Liver (tissue), 9 donors: ENCODE measurements around the gene AGPAT3. TPM values are rescaled to one million over a fixed set of nuclear protein-coding genes. Genes with fewer than 3 reads are reported as not detected.

Source experiments
- DNase-seq: peaks from one replicate; pipeline ENCODE4 v3.0.0-alpha.2; 2017; ENCODE audit warnings: low spot score
- H3K27ac ChIP-seq, 2 donors: one replicate each; pipeline ENCODE4 v1.7.0; 2013; ENCODE audit warnings: inconsistent platforms in 2 of 2, low read length in 2 of 2, control low read depth in 1 of 2, low read depth in 1 of 2, mild to moderate bottlenecking in 1 of 2
- H3K27me3 ChIP-seq, 4 donors: one replicate each; pipeline versions ENCODE4 v1.6.1 to v1.7.0; 2013; ENCODE audit warnings: low read length in 3 of 4, inconsistent platforms in 1 of 4, mild to moderate bottlenecking in 1 of 4, moderate library complexity in 1 of 4; ENCODE audit not compliant: control insufficient read depth in 4 of 4, insufficient read depth in 4 of 4
- H3K36me3 ChIP-seq, 4 donors: one replicate each; pipeline versions ENCODE4 v1.6.1 to v1.7.0; 2013; ENCODE audit warnings: low read length in 3 of 4, mild to moderate bottlenecking in 3 of 4, low read depth in 1 of 4, moderate library complexity in 1 of 4; ENCODE audit not compliant: control insufficient read depth in 4 of 4, insufficient read depth in 3 of 4
- H3K4me1 ChIP-seq, 4 donors: one replicate each; pipeline versions ENCODE4 v1.6.1 to v1.7.0; 2013; ENCODE audit warnings: low read length in 3 of 4, mild to moderate bottlenecking in 3 of 4, moderate library complexity in 1 of 4; ENCODE audit not compliant: control insufficient read depth in 4 of 4, insufficient read depth in 4 of 4
- H3K4me3 ChIP-seq, 3 donors: one replicate each; pipeline versions ENCODE4 v1.6.1 to v1.7.0; 2013; ENCODE audit warnings: low read length in 3 of 3, control low read depth in 1 of 3, low read depth in 1 of 3, mild to moderate bottlenecking in 1 of 3
- H3K9ac ChIP-seq, 2 donors: one replicate each; pipeline ENCODE4 v1.7.0; 2013; ENCODE audit warnings: low read length in 2 of 2, mild to moderate bottlenecking in 2 of 2, moderate library complexity in 2 of 2, control low read depth in 1 of 2, low read depth in 1 of 2
- H3K9me3 ChIP-seq, 4 donors: one replicate each; pipeline versions ENCODE4 v1.6.1 to v1.7.0; 2013; ENCODE audit warnings: low read length in 3 of 4; ENCODE audit not compliant: control insufficient read depth in 4 of 4
- EGR1 ChIP-seq, 2 donors: IDR thresholded peaks; 2 replicates each; pipeline ENCODE4 v1.6.1; 2016 to 2018; ENCODE audit warnings: antibody characterized with exemption in 2 of 2, low read depth in 2 of 2
- FOXA1 ChIP-seq: IDR thresholded peaks from 2 replicates; pipeline ENCODE4 v1.6.1; 2016; ENCODE audit warnings: antibody characterized with exemption
- FOXA2 ChIP-seq: IDR thresholded peaks from 2 replicates; pipeline ENCODE4 v1.6.1; 2016; ENCODE audit warnings: antibody characterized with exemption
- GABPA ChIP-seq, 2 donors: IDR thresholded peaks in 1 of 2; conservative IDR thresholded peaks in 1 of 2; 2 replicates each; pipeline ENCODE4 v1.6.1; 2016; ENCODE audit warnings: antibody characterized with exemption in 2 of 2, mild to moderate bottlenecking in 1 of 2, moderate library complexity in 1 of 2
- HNF4A ChIP-seq, 2 donors: conservative IDR thresholded peaks; 2 replicates each; pipeline ENCODE4 v1.6.1; 2016; ENCODE audit warnings: antibody characterized with exemption in 2 of 2, mild to moderate bottlenecking in 2 of 2
- HNF4G ChIP-seq: IDR thresholded peaks from 2 replicates; pipeline ENCODE4 v1.6.1; 2016; ENCODE audit warnings: antibody characterized with exemption
- JUND ChIP-seq, 2 donors: IDR thresholded peaks; 2 replicates each; pipeline ENCODE4 v1.6.1; 2016; ENCODE audit warnings: antibody characterized with exemption in 2 of 2
- NR2F2 ChIP-seq: IDR thresholded peaks from 2 replicates; pipeline ENCODE4 v1.6.1; 2016; ENCODE audit warnings: antibody characterized with exemption
- RAD21 ChIP-seq, 2 donors: IDR thresholded peaks; 2 replicates each; pipeline ENCODE4 v1.6.1; 2016; ENCODE audit warnings: antibody characterized with exemption in 2 of 2, mild to moderate bottlenecking in 2 of 2
- RXRA ChIP-seq, 2 donors: IDR thresholded peaks; 2 replicates each; pipeline ENCODE4 v1.6.1; 2017 to 2018; ENCODE audit warnings: antibody characterized with exemption in 2 of 2, mild to moderate bottlenecking in 1 of 2
- SP1 ChIP-seq: IDR thresholded peaks from 2 replicates; pipeline ENCODE4 v1.6.1; 2018; ENCODE audit warnings: antibody characterized with exemption, mild to moderate bottlenecking
- TAF1 ChIP-seq: conservative IDR thresholded peaks from 2 replicates; pipeline ENCODE4 v1.6.1; 2016; ENCODE audit warnings: antibody characterized with exemption, mild to moderate bottlenecking
- YY1 ChIP-seq: IDR thresholded peaks from 2 replicates; pipeline ENCODE4 v1.6.1; 2016; ENCODE audit warnings: antibody characterized with exemption, mild to moderate bottlenecking
- WGBS: extraction: QIAGEN DNeasy Blood & Tissue Kit; methylation state at CpG from one replicate; pipeline ENCODE4 v1.1.7; 2013; 5-methylcytosine and 5-hydroxymethylcytosine counted together
- polyA plus RNA-seq, 2 donors: library from polyadenylated mRNA; stranded (reverse) in 1 of 2; unstranded in 1 of 2; fragments of 200-250 nt in 1 of 2; fragments of >200 nt in 1 of 2; fragmentation: Nextera tagmentation in 1 of 2; extraction: Ambion mirVana in 1 of 2; gene quantifications; one replicate each; pipeline versions ENCODE4 v1.2.1 to v1.2.3, GENCODE V29; 2013 to 2015
- total RNA-seq, 2 donors: library from RNA; depleted of rRNA; stranded (reverse); fragments of >200 nt; gene quantifications; one replicate each; pipeline ENCODE4 v1.2.3, GENCODE V29; 2014
- TF ChIP-seq, protein P1 (sequence below): IDR thresholded peaks from 2 replicates; pipeline ENCODE4 v1.6.1; 2016; ENCODE audit warnings: antibody characterized with exemption
- TF ChIP-seq, protein P2 (sequence below): fragments of 150-350 bp; IDR thresholded peaks from 2 replicates; pipeline ENCODE4 v1.5.1; 2017; ENCODE audit warnings: improper control_type of control experiment, low read depth, low read length; ENCODE audit not compliant: missing input control
- TF ChIP-seq, protein P3 (sequence below): IDR thresholded peaks from 2 replicates; pipeline ENCODE4 v1.6.1; 2016; ENCODE audit warnings: antibody characterized with exemption
- TF ChIP-seq, protein P4 (sequence below): IDR thresholded peaks from 2 replicates; pipeline ENCODE4 v1.6.1; 2016; ENCODE audit warnings: antibody characterized with exemption
- TF ChIP-seq, protein P5 (sequence below): IDR thresholded peaks from 2 replicates; pipeline ENCODE4 v1.6.1; 2016; ENCODE audit warnings: antibody characterized with exemption, mild to moderate bottlenecking
- donor health status: healthy.
- donor health status: healthy.
- donor health status: healthy.
- donor health status: healthy.
- donor health status: healthy.

The AGPAT3 gene
- total and polyA plus RNA-seq, 4 donors: 32.3 to 148 (median 59.8) TPM

DNA sequence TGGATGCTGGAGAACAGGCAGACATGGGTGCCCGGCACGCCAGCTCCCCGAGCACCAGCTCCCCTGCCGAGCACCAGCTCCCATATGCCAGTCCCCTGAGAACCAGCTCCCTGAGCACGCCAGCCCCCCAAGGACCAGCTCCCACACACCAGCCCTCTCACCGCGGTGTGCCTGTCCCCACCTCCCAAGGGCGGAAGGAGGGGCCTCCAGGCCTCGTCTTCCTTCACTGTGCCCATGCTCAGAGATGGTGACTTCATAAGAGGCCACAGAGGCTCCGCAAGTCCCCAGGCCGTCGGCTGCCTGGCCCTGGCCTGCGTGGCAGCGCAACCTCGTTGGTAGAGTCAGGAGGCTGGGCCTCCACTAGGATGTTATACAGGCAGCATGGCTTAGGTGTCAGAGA, 69.1 kb downstream of the AGPAT3 start (continued):
- TF ChIP-seq, protein P1, sequence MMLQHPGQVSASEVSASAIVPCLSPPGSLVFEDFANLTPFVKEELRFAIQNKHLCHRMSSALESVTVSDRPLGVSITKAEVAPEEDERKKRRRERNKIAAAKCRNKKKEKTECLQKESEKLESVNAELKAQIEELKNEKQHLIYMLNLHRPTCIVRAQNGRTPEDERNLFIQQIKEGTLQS: no peak
- TF ChIP-seq JUND (IDR thresholded peaks at IDR 0.05): no peak
- no peak for TF ChIP-seq FOXA2
- no peak for TF ChIP-seq TAF1
- no peak for TF ChIP-seq HNF4G
- TF ChIP-seq, protein P2, sequence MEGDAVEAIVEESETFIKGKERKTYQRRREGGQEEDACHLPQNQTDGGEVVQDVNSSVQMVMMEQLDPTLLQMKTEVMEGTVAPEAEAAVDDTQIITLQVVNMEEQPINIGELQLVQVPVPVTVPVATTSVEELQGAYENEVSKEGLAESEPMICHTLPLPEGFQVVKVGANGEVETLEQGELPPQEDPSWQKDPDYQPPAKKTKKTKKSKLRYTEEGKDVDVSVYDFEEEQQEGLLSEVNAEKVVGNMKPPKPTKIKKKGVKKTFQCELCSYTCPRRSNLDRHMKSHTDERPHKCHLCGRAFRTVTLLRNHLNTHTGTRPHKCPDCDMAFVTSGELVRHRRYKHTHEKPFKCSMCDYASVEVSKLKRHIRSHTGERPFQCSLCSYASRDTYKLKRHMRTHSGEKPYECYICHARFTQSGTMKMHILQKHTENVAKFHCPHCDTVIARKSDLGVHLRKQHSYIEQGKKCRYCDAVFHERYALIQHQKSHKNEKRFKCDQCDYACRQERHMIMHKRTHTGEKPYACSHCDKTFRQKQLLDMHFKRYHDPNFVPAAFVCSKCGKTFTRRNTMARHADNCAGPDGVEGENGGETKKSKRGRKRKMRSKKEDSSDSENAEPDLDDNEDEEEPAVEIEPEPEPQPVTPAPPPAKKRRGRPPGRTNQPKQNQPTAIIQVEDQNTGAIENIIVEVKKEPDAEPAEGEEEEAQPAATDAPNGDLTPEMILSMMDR: no peak
- no peak for TF ChIP-seq RAD21 (IDR thresholded peaks at IDR 0.05)
- TF ChIP-seq HNF4A (conservative IDR thresholded peaks at IDR 0.05): no peak
- no peak for TF ChIP-seq RXRA (IDR thresholded peaks at IDR 0.05)

DNA sequence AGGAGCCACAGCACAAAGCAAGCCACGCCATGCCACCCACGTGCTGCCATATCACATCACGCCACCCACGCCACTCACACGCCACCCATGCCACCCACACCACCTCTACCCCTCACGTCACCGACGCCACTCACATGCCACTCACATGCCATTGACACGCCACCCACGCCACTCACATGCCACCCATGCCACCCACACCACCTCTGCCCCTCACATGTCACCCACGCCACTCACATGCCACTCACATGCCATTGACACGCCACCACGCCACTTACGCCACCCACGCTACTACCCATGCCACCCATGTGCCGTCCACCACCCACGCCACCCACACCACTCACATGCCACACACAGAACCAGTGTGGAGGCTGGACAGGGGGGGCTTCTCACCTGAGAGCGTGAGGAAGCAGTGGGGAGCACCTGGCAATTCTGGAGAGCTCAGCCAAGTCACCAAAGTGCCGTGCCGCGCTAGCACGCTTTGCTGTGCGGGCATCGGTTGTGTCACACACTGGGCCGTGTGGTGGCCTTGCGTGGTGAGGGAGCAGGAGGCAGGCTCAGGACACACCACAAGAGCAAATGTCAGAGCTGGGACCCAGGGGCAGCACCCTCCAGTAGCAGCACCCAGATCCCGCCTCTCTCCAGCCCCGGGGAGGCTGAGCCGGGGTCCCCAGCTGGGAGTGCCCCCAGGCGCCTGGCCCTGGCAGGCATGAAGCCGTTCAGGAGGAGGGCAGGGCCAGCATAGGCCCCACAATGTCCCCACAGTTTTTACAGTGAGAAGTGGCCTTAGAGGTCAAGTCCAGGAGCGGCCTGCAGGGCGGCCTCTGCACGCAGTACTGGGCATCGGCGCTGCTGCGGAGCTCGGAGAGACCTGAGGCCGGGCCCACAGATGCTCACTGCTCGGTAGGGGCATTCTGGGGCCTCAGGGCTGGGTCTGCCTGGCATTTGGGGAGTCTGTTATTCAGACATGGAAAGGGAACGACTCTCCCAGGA, 70.0 kb downstream of the AGPAT3 start:
- TF ChIP-seq JUND (IDR thresholded peaks at IDR 0.05) (no peak), FOXA2 (no peak), GABPA (IDR thresholded peaks at IDR 0.05 in 1 of 2, conservative IDR thresholded peaks at IDR 0.05 in 1 of 2) (no peak), RXRA (IDR thresholded peaks at IDR 0.05) (no peak)
- TF ChIP-seq, protein P3, sequence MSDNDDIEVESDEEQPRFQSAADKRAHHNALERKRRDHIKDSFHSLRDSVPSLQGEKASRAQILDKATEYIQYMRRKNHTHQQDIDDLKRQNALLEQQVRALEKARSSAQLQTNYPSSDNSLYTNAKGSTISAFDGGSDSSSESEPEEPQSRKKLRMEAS: no peak
- DNase-seq: no peak
- Histone ChIP-seq H3K9ac (no peak overlapping the region), H3K27ac (no peak overlapping the region), H3K4me3 (no peak overlapping the region), H3K36me3 (no peaks in the 10 kb centered on the region), H3K27me3 (no peaks in the 10 kb centered on the region), H3K4me1 (peaks cover 1 to 33% (median 13%) of the 10 kb centered on the region in 4 donors), H3K9me3 (no peaks in the 10 kb centered on the region)
- WGBS: 95% methylated on average over 41 of the region's 41 CpGs

DNA sequence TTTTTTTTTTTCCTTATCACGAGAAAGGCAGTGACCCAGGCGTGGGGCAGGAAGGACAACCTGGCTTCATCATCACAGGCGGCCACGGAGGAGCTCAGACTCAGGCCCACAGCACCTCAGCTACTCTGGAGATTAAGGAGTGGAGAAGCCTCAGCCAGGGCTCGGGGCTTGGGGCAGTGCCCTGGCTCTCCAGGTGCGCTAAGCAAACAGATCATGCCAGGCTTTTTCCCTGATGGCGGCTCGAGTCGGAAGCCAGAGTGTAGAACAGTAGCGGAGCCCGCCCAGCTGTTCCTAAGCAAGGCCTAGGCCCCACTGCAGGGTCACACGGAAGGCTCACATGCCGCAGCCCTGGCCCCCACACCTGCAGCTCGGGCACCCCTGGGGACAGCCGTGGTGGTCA, 70.7 kb downstream of the AGPAT3 start:
- DNase-seq: no peak
- no peaks in the 10 kb centered on the region for H3K27me3 ChIP-seq
- TF ChIP-seq, protein P2: no peak
- no peak for TF ChIP-seq SP1
- TF ChIP-seq, protein P3: no peak
- no peak for TF ChIP-seq HNF4A (conservative IDR thresholded peaks at IDR 0.05)
- no peak for TF ChIP-seq RAD21 (IDR thresholded peaks at IDR 0.05)
- TF ChIP-seq, protein P4, sequence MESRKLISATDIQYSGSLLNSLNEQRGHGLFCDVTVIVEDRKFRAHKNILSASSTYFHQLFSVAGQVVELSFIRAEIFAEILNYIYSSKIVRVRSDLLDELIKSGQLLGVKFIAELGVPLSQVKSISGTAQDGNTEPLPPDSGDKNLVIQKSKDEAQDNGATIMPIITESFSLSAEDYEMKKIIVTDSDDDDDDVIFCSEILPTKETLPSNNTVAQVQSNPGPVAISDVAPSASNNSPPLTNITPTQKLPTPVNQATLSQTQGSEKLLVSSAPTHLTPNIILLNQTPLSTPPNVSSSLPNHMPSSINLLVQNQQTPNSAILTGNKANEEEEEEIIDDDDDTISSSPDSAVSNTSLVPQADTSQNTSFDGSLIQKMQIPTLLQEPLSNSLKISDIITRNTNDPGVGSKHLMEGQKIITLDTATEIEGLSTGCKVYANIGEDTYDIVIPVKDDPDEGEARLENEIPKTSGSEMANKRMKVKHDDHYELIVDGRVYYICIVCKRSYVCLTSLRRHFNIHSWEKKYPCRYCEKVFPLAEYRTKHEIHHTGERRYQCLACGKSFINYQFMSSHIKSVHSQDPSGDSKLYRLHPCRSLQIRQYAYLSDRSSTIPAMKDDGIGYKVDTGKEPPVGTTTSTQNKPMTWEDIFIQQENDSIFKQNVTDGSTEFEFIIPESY: no peak
- no peak for TF ChIP-seq TAF1
- no peak for TF ChIP-seq HNF4G
- TF ChIP-seq YY1: no peak
- no peak for TF ChIP-seq EGR1 (IDR thresholded peaks at IDR 0.05; ENCODE audit: low read depth in 2 of 2)
- no peak for TF ChIP-seq FOXA1
- TF ChIP-seq, protein P5, sequence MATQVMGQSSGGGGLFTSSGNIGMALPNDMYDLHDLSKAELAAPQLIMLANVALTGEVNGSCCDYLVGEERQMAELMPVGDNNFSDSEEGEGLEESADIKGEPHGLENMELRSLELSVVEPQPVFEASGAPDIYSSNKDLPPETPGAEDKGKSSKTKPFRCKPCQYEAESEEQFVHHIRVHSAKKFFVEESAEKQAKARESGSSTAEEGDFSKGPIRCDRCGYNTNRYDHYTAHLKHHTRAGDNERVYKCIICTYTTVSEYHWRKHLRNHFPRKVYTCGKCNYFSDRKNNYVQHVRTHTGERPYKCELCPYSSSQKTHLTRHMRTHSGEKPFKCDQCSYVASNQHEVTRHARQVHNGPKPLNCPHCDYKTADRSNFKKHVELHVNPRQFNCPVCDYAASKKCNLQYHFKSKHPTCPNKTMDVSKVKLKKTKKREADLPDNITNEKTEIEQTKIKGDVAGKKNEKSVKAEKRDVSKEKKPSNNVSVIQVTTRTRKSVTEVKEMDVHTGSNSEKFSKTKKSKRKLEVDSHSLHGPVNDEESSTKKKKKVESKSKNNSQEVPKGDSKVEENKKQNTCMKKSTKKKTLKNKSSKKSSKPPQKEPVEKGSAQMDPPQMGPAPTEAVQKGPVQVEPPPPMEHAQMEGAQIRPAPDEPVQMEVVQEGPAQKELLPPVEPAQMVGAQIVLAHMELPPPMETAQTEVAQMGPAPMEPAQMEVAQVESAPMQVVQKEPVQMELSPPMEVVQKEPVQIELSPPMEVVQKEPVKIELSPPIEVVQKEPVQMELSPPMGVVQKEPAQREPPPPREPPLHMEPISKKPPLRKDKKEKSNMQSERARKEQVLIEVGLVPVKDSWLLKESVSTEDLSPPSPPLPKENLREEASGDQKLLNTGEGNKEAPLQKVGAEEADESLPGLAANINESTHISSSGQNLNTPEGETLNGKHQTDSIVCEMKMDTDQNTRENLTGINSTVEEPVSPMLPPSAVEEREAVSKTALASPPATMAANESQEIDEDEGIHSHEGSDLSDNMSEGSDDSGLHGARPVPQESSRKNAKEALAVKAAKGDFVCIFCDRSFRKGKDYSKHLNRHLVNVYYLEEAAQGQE: no peak
- TF ChIP-seq FOXA2: no peak
- no peak for TF ChIP-seq NR2F2
- TF ChIP-seq JUND (IDR thresholded peaks at IDR 0.05): no peak
- no peaks in the 10 kb centered on the region for H3K36me3 ChIP-seq
- no peak overlapping the region for H3K4me3 ChIP-seq
- no peak overlapping the region for H3K9ac ChIP-seq
- 78% methylated on average over 15 of the region's 15 CpGs for WGBS
- no peaks in the 10 kb centered on the region for H3K9me3 ChIP-seq
- H3K27ac ChIP-seq: no peak overlapping the region
- H3K4me1 ChIP-seq: peaks cover 1 to 40% (median 18%) of the 10 kb centered on the region in 4 donors
